SW480 (cell line): ENCODE data around the gene KLHL3.
A peak's percentile ranks its signal among the peaks of the same experiment; 100 is the strongest.
"Not testable (repeated sequence)": the region's sequence is repeated elsewhere in the genome, so short reads cannot be mapped to it uniquely, and the experiment has no call there.

Source experiments
- DNase-seq: peaks from one replicate; pipeline ENCODE4 v3.0.0-alpha.2; 2016; ENCODE audit warnings: low spot score

The KLHL3 gene

DNA sequence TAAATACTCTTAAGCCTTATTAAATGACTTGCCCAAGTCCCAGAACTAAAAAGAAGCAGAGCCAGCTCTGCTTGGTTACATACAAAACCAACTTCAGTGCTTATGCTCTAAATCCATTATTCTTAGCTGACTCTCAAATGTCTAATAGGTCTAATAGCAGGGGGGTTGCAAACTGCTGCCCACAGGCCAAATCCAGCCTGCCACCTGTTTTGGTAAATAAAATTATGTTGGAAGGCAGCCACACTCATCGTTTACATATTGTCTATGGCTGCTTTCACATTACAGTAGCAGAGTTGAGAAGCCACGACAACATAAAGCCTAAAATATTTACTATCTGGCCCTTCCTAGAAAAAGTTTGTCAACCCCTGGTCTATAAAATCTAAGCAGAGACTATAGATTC is 69.0 kb downstream of the KLHL3 start:
- DNase-seq: no peak

DNA sequence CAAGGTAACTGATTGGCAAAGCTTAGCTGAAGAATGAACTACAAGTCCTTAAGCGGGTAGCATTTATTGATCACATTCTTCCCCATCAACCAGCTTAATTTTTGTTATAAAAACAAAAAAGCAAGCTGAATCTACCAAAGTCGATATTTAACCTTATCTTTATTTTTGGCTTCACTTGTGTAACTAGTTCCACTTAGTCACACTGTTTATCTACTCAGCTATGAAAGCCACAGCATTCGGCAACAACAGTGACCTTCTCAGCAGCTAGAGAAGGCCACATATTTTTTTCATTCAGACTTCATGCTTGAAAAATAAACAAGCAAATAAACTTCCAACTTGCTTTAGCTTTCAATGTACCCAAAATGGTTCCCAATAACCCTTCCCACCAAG is 69.4 kb downstream of the KLHL3 start:
- DNase-seq: no peak

DNA sequence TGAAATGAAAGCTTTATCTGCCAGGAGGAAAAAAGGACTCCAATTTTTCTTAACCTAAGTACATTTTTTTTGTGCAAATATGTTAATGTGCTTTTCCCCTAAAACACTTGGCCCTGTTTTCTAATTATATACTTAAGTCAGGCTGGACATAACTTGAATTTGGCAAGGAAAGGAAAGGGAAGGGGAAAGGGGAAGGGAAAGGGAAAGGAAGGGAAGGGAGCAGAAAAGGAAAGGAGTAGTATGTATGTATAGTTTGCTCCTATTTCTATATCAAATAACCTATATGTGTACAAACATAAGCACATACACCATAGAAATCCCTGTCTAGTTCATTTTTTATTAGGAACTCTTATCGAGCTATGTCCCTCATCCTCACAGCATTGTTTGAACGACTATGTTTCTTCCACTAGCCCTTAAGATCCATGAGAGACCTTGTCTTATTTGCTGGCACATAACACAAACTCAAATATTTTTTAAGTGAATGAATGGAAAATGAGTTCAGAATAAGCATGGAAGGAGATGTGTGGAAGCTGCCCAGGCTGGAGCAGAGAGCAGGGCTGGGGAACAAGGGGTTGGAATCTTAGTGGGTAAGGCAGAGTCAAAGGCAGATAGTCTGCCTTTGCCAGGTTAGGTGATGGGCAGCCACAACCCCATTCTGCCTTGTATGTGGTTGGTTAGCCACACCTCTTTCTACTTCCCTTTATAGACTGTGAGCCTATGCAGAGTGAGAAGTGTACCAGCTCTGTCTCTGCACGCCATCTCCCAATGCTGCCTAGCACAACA is 70.0 kb downstream of the KLHL3 start:
- peak; percentile 39 for DNase-seq

DNA sequence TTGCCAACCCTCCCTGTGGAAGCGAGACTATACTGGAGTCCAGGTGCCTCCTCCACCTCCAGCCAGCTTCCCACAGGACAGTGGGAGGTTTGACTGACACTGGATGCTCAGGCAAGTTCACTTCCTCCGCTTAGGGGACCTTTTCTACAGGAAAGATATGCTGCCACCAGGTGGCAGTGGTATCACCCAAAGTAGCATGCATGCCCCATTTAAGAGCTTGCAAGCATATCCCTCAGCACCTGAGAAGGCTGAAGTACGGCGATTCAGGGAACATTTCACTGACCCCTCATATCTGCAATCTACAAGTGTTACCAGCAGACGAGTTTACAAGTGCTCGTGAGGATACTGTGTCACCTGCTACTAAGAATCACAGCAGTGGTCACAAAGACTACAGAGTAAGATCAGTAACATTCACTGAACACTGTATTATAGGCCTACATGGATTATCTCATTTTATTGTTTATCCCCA is 75.5 kb downstream of the KLHL3 start:
- peak; percentile 80 for DNase-seq

DNA sequence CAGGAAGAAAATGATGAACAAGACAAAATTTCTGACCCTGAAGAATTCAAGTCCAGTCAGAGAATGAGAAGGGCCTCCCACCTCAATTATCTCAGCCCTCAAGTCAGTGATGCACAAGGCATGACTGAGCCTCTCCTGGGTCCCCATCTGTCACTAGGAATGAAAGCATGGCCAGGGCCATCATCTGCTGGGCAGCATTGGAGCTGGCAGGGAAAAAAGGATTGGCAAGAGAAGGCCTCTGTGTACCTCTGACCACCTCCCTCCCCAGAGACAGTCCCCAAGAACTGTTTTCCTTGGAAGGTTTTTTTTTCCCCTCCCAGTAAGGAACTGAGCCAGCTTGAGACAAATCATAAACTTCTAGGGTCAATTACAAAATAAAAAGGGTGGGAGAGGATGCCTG is 76.7 kb downstream of the KLHL3 start:
- DNase-seq: no peak

DNA sequence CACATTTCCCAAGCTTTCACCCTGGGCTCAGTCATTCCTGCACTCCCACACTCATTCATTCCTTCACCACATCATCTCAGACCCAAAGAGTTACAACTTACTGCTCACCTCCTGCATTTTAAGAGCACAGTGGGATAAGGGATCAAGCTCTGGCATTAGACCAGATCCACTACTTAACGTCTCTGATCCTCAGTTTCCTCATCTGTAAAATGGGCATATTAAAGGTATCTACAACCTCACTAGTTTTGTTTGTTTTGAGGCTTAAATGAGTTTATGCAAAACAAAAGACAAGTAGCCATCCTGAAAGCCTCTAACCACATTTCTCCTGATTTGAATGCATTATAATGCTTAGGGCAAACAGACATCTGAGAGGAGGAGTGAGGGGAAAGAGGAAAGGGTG is 77.6 kb downstream of the KLHL3 start:
- DNase-seq: no peak

DNA sequence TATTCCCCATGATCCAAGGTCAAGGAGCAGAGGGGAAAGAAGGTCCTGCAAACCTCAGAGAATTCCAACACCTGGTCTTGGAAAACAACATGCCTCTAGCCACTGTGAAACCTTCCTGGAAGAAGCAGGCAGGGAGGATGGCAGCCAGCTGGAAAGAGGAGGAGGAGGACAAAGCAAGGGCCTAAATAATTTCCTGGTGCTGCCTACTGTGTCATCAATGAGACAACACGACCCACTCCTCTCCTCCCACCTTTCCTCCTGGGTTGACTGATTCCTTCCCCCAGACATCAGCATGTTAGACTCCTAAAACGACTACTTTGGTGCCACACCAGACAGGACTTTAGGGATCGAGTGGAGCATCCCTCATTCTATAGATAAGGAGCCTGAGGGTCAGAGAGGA is 78.8 kb downstream of the KLHL3 start:
- DNase-seq: no peak

DNA sequence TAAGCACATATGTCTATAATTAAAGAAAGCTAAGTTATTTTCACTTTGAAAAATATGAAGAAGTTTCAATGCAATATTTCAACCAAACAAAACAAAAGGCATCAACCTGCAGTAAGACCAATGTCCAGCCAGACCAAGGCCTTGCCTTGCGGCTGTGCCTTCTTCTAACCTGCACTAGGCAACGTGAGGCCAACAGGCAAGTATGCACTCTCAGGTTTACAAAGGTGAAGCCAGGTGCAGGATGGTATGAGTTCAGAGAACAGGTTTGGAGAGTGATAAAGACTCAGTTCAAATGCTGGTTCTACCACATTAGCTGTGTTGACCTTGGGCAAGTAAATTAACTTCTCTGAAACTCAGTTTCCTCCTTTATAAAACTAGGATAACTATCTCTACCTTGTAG is 79.3 kb downstream of the KLHL3 start:
- no peak for DNase-seq

DNA sequence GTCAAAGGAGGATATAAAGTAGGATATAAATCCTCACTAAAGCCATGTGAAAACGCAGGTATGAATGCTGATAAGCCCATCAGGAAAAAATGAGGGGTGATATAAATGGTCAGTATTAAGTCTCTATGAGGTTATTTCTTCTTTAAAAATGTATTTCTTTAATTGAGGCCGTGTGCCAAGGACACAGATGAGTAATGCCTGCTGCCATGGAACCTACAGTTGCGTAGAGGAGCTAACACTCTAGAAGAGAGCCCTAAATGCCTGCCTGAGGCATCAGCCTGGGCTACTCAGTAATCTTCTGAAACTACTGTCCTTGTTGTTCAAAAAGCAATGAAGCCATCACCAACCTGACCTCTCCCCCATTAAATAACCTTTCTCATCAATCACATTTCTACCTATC is 84.9 kb downstream of the KLHL3 start:
- no peak for DNase-seq

DNA sequence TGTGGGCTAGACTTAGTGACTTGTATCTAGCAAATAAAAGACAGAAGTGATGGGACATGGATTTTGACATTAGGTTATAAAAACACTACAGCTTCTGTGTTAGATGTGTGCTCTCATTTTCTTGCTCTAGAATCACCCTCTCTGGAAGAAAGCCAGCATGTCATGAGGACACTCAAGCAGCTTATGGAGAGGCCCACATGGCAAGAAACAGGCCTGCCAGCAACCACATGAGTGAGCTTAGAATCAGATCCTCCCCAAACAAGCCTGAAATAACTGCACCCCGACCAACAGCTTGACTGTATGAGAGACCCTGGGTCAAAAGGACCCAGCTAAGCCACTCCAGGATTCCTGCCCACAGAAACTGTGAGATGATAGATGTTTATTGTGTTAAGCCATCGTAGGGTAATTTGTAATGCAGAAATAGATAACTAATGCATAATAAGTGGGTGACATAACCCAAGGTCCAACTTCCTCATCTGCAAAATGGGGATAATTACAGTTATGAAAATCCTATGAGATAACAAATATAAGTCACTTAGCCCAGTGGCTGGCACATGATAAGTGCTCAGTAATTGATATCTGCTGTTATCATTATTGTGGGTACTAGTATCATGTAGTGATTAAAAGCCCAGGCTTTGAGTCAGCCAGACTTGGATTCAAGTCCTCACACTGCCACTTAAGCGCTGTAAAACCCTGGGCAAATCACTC is 86.5 kb downstream of the KLHL3 start:
- no peak for DNase-seq

DNA sequence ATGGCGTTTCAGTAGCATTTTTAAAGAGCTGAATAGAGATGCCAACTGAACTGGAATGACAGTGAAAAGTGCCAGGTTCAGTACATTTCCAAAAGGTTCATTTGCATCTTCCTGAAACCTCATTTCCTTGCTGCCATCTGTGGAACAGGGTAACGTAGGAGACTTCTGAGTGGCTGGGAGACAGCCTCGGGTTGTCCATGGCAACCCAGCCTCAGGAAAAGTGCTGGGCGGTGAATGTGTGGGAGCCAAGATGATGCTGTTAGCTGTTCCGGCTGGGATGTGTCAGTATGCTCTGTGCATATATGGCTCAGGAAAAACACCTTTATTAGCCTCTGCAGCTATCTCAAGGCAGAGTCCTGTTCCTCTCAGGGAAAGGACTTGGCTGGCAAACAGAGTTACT is 87.5 kb downstream of the KLHL3 start:
- no peak for DNase-seq

DNA sequence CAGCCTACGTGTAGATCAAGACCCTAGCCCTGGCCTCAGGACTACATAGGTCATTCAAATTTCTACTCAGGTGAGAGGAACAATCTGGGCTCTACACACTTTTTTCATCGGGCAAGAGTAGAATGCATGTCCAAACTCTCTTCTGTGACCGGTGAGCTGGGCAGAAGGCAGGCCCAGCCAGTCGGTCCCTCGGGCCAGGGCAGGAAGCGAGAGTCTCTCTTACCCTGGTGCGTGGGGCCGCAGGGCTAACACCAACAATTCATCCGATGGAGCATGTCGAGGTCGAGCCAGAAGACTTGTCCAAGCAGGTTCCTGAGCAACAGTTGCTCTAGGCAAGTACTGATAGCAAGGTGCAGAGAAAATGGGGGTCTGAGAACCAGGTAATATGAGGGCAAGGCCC is 88.5 kb downstream of the KLHL3 start:
- no peak for DNase-seq

DNA sequence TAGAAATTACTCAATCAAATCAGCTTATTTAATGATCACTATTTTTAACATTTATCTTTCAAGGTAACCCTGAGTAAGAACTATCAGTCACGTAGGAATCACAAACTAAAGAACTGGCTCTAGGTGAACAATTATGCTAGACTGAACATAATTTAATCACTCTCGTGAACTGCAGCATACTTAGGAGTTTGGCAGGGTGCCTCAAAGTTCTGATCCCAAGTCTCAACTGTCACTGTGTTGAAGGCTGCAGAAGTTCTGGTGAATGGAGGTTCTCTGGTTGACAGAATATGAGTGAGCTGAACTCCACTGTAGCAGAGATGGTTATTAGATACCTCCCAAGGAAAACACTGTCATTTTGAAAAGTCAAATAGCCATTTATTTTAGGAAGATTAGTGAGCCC is 89.1 kb downstream of the KLHL3 start:
- DNase-seq: no peak

DNA sequence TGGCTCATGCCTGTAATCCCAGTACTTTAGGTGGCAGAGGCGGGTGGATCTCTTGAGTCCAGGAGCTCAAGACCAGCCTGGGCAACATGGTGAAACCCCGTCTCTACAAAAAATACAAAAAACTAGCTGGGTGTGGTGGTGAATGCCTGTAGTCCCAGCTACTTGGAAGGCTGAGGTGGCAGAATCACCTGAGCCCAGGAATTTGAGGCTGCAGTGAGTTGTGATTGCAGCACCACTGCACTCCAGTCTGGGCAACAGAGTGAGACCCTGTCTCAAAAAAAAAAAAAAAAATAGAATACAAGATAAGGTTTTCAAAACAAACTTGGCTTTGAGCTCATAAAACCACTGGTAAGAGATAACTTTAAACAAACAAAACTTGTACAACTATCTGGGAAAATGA is 92.8 kb downstream of the KLHL3 start:
- DNase-seq: not testable (repeated sequence)

DNA sequence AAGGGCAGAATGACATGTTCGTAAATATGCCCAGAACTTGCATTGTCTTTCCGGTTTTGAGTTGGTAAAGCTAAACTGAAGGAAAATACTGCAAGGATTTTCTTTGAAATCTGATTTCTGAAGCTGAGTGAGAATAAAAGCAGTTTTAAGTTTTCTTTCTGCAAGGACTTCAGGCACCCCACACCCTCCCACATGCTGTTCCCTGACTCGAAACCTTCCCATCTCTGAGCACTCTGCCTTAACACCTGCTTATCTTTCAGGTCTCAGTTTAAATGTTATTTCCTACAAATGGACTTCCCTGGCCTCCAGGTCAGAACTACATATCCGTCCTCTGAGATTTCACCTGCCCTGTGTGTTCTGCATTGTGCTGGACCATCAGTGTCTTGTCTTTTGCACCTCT is 93.8 kb downstream of the KLHL3 start:
- DNase-seq: no peak

DNA sequence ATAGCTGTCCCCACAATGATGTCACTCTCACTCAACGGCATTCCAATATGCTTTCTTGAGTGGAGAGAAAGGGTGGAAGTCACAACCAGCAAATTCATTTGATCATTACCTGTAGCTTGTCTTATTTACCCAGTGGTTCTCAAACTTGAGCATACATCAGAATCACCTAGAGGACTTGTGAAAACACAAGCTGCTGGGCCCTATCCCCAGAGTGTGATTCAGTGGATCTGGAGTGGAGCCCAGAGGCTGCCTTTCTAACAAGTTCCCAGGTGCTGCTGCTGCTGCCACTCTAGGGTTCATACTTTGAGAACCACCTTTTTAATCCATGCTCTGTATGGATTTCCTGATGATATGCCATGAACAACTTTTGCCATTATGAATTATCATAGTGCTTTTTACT is 94.7 kb downstream of the KLHL3 start:
- no peak for DNase-seq

DNA sequence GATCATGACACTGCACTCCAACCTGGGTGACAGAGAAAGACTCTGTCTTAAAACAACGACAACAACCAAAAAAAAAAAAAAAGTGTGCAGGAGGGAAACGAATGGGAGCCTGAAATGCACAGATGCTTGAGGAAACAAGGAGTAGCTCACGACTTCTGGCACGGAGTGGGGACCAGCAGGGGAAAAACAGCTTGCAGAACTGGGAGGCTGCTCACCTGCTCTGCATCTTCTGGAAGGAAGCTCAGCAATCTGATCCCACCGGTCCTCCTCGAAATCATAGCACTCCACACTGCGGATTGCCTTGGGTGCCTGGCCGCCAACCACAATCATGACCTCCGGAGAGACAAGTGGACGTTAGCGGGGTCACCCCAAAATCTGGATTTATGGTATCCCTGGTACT is 96.2 kb downstream of the KLHL3 start:
- DNase-seq: no peak

DNA sequence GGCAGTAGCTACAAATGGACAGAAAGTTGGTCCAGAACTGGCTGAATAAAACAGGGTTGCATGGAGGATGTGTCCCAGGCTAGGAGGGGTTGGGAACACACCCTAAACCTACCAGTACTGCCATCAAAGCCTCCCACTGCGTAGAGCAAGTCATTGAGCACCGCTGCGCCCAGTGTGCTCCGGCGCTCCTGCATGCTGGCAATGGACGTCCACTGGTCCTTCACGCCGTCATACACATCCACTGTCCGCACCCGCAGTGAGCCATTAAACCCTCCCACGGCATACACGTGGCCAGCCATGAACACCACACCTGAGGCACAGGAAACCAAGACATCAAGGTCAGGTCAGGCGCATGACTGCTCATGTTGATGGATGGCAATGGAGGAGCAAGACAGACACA is 97.0 kb downstream of the KLHL3 start:
- no peak for DNase-seq

DNA sequence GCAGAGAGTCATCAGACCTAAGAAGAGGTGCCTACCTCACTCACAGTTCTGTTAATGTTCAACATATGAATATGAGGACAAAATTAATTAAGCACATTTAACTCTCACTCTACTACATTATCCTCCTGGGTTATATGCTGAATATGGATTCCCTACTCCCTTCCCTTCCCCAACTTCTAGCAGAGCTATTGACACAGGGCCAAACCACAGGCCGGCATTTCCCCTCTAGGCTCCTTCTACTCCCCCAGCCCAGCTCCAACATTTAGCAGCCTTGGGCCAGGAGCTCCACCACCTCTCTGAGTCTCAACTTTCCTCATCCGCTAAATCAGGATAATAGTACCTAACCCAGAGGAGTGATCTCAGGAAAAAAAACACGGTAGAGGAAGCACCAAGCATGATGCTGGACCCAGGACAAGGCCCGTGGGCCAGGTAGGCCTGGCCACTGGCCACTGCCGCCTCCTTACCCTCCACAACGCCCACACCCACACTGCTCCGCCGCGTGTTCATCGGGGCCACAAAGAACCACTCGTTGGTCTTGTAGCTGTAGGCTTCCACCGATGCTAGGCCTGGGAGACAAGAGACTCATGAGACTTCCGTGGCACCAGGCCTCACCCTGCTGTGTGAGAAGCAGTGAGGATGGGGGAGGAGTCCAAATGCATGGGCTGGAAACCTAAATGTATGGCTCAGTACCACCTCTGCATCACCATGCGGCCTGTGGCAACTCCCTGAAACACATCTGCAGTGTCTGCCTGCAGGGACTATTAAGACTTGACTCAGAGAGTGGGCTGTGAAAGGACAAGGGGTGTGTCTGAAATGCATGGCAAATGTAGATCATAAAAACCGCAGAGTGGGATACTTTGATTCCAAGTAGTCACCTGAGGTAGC is 98.8 kb downstream of the KLHL3 start:
- no peak for DNase-seq

DNA sequence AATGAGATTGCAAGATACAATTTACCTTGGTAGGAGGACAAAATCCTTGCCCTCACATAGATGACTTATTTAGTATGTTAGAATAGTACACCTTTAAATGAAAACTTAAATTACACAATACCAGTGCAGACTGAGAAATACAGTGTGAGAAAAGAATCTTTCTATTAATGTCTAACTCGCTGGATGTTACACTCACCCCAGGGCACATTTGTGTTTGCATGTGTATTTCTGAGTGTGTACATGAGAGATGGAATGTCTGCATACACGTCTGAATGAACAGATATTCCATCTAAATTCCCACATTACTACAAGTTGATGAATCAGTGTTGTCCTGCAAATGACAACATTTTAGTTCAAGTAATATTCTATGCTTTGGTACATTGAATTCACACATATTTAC is 99.8 kb downstream of the KLHL3 start:
- no peak for DNase-seq

DNA sequence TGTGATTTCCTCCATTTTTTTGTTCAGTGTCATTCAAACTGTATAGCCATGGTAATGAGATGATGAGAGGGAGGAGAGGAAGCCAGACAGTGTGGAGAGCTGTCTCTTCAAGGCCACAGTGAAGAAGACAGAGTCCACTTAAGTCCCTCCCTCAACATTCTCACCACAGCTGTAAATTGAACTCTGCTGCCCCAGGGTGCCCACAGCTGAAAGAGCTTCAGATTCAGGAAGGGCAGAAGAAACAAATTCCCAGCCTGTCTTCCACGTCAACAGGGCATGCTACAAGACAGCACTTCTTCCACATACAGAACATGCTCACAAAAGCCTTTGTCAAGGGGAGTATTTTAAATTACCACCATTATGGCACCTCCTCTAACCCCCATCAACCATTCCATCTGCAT is 100.4 kb downstream of the KLHL3 start:
- DNase-seq: no peak

DNA sequence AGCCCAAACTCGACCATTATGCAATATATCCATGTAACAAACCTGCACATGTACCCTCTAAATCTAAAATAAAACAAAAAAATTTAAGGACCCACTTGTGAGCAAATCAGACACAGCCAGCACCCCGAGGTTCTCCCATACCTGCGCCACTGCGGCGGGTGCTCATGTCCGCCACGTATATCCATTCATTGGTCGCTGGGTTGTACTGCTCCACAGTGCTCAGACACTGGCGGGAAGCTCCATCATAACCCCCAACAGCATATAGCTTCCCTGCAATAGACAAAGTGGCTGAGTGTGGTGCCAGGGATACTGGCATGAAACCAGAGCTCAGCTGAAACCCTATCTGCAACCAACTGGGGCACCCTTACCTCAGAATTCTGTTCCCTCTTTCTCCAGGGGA is 102.0 kb downstream of the KLHL3 start:
- DNase-seq: no peak

DNA sequence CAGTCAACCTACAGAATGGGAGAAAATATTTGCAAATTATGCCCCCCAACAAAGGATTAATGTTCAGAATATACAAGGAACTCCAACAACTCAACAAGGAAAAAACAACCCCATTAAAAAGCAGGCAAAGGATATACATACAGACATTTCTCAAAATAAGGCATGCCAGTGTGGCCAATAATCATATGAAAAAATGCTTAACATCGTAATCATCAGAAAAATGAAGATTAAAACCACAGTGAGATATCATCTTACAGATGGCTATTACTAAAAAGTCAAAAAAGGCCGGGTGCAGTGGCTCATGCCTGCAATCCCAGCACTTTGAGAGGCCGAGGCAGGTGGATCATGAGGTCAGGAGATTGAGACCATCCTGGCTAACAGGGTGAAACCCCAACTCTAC is 103.2 kb downstream of the KLHL3 start:
- DNase-seq: no peak
